Small intestine (tissue), 7 donors: ENCODE results near the gene MARCO. TPM values are rescaled to one million over a fixed set of nuclear protein-coding genes. Genes with fewer than 3 reads are reported as not detected.

Source experiments
- DNase-seq, 2 donors: peaks; one replicate each; pipeline versions ENCODE4 v3.0.0 to v3.0.0-alpha.2; 2013
- FAIRE-seq: peaks from 2 replicates; lab custom pipeline; 2012; peaks lifted over from hg19 to GRCh38; lab: Jason Lieb, UNC
- H3K27ac ChIP-seq, 3 donors: one replicate each; pipeline ENCODE4 v1.5.1; 2013; ENCODE audit warnings: low read length in 2 of 3, mild to moderate bottlenecking in 2 of 3, control low read depth in 1 of 3, inconsistent platforms in 1 of 3, low read depth in 1 of 3, moderate library complexity in 1 of 3
- H3K27me3 ChIP-seq, 3 donors: one replicate each; pipeline ENCODE4 v1.6.1; 2013; ENCODE audit warnings: low read length in 3 of 3, inconsistent platforms in 1 of 3; ENCODE audit not compliant: control insufficient read depth in 3 of 3, insufficient read depth in 3 of 3
- H3K36me3 ChIP-seq, 3 donors: one replicate each; pipeline ENCODE4 v1.6.1; 2013; ENCODE audit warnings: low read length in 3 of 3, inconsistent platforms in 1 of 3, low read depth in 1 of 3, mild to moderate bottlenecking in 1 of 3, moderate library complexity in 1 of 3; ENCODE audit not compliant: control insufficient read depth in 3 of 3, insufficient read depth in 2 of 3
- H3K4me1 ChIP-seq, 3 donors: one replicate each; pipeline ENCODE4 v1.6.1; 2013; ENCODE audit warnings: low read length in 2 of 3, inconsistent platforms in 1 of 3, low read depth in 1 of 3, mild to moderate bottlenecking in 1 of 3, moderate library complexity in 1 of 3; ENCODE audit not compliant: control insufficient read depth in 3 of 3, insufficient read depth in 2 of 3
- H3K4me3 ChIP-seq, 3 donors: one replicate each; pipeline ENCODE4 v1.5.1; 2013; ENCODE audit warnings: low read length in 3 of 3, control low read depth in 1 of 3, inconsistent platforms in 1 of 3, low read depth in 1 of 3, mild to moderate bottlenecking in 1 of 3, moderate library complexity in 1 of 3
- H3K9me3 ChIP-seq, 2 donors: one replicate each; pipeline ENCODE4 v1.6.1; 2013; ENCODE audit warnings: low read depth in 1 of 2, low read length in 1 of 2; ENCODE audit not compliant: control insufficient read depth in 2 of 2, insufficient read depth in 1 of 2
- WGBS, 3 donors: extraction: QIAGEN DNeasy Blood & Tissue Kit; methylation state at CpG; one replicate each; pipeline ENCODE4 v1.1.7; 2013; 5-methylcytosine and 5-hydroxymethylcytosine counted together
- polyA plus RNA-seq, 4 donors: library from polyadenylated mRNA; stranded (reverse) in 3 of 4; unstranded in 1 of 4; fragments of 200-250 nt in 3 of 4; fragments of 120-200 nt in 1 of 4; gene quantifications; one replicate each; pipeline versions ENCODE4 v1.2.1 to v1.2.3, GENCODE V29; 2013
- donor health status: healthy with polysubstance abuse.
- donor health status: control.
- donor health status: control.
- donor health status: Bipolar disorder and iron deficiency.
- donor health status: healthy.

MARCO gene
- polyA plus RNA-seq, 4 donors: 0.03 to 13.4 (median 2.2) TPM

GRCh38 chr2:118921646-118922045, 20.3 kb upstream of the MARCO start:
- Histone ChIP-seq H3K36me3 (no peaks in the 10 kb centered on the region), H3K27me3 (no peaks in the 10 kb centered on the region), H3K9me3 (no peaks in the 10 kb centered on the region), H3K4me3 (no peak overlapping the region), H3K27ac (no peak overlapping the region), H3K4me1 (no peaks in the 10 kb centered on the region)
- WGBS, 3 donors: 67 to 84% (median 74%) methylated on average over 7 of the region's 7 CpGs
- FAIRE-seq (no peak), DNase-seq (no peak)

GRCh38 chr2:118922254-118922653, 19.7 kb upstream of the MARCO start:
- Histone ChIP-seq H3K27ac (no peak overlapping the region), H3K4me3 (no peak overlapping the region), H3K9me3 (no peaks in the 10 kb centered on the region), H3K4me1 (no peaks in the 10 kb centered on the region), H3K36me3 (no peaks in the 10 kb centered on the region), H3K27me3 (no peaks in the 10 kb centered on the region)
- 77 to 86% (median 79%) methylated on average over 2 of the region's 2 CpGs for WGBS, 3 donors
- DNase-seq (no peak), FAIRE-seq (no peak)

DNA sequence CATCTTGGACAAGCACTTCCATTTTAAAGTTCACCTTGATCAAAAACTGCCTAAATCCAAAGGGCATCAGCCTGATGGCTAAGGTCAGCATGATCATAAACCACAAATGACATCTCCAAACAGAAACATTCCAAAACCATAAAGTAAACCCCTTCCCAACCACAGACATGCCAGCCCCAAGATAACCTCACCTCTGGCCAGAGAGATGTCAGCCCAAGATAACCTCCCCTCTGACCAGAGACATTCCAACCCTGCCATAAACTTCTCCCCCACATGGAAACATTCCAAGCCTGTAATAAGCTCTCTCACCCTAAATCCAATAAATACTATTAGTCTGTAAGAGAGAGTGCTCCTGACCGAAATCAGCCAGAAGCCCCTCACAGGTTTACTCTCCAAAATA, 18.6 kb upstream of the MARCO start:
- FAIRE-seq: no peak

DNA sequence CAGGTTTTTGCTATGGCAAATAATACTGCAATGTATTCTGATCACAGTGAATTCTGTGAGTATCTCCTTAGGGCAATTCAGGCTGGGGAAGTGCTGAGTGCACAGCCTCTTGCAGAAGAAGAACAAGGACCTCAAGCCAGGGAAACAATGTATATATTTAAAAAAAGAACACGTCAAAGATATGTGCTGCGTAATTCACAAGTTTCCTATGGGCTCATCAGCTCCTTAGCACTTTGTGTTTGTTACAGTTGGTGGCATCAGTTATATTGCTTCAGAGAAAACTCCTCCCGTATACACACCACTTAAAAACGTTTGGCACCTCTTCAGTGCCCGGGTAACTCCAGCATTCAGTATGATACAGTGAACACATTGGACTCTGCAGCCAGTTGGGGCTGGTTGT, 16.5 kb upstream of the MARCO start:
- H3K4me3 ChIP-seq: no peak overlapping the region
- H3K27ac ChIP-seq: no peak overlapping the region
- H3K36me3 ChIP-seq: no peaks in the 10 kb centered on the region
- H3K27me3 ChIP-seq: no peaks in the 10 kb centered on the region
- no peaks in the 10 kb centered on the region for H3K4me1 ChIP-seq
- no peaks in the 10 kb centered on the region for H3K9me3 ChIP-seq
- FAIRE-seq (no peak), DNase-seq (no peak)
- 59 to 70% (median 65%) methylated on average over 5 of the region's 5 CpGs for WGBS, 3 donors

More for the DNA sequence above, 18.6 kb upstream of the MARCO start:
- Histone ChIP-seq H3K27ac (no peak overlapping the region), H3K36me3 (no peaks in the 10 kb centered on the region), H3K27me3 (no peaks in the 10 kb centered on the region), H3K4me1 (no peaks in the 10 kb centered on the region), H3K9me3 (no peaks in the 10 kb centered on the region), H3K4me3 (no peak overlapping the region)
- DNase-seq: no peak
- 56 to 71% (median 68%) methylated on average over 1 of the region's 1 CpG for whole genome bisulfite sequencing, 3 donors

GRCh38 chr2:118925981-118926380, 16.0 kb upstream of the MARCO start:
- H3K36me3 ChIP-seq: no peaks in the 10 kb centered on the region
- no peak overlapping the region for H3K4me3 ChIP-seq
- no peaks in the 10 kb centered on the region for H3K27me3 ChIP-seq
- DNase-seq (no peak), FAIRE-seq (no peak)
- H3K4me1 ChIP-seq: no peaks in the 10 kb centered on the region
- no peaks in the 10 kb centered on the region for H3K9me3 ChIP-seq
- no peak overlapping the region for H3K27ac ChIP-seq
- 40 to 75% (median 74%) methylated on average over 1 of the region's 1 CpG for WGBS, 3 donors

GRCh38 chr2:118929059-118929458, 12.9 kb upstream of the MARCO start:
- FAIRE-seq (no peak), DNase-seq (no peak)
- peaks cover 0 to 6% of the 10 kb centered on the region in 2 donors for H3K9me3 ChIP-seq
- no peak overlapping the region for H3K27ac ChIP-seq
- no peaks in the 10 kb centered on the region for H3K27me3 ChIP-seq
- no peaks in the 10 kb centered on the region for H3K36me3 ChIP-seq
- WGBS, 3 donors: 72 to 78% (median 76%) methylated on average over 1 of the region's 1 CpG
- H3K4me3 ChIP-seq: no peak overlapping the region
- H3K4me1 ChIP-seq: no peaks in the 10 kb centered on the region

DNA sequence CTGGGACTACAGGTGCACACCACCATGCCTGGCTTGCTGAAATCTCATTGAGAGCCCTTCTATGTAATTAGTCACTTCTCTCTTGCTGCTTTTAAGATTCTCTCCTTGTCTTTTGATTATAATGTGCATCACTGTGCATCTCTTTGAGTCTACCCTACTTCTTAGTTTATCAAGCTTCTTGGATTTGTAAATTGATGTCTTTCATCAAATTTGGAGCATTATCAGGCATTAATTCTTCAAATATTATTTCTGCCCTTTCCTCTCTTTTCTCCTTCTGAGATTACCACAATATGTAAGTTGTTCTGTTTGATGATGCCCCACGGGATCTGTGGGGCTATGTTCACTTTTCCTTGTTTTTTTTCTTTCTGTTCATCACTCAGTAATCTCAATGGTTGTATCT, 9.0 kb upstream of the MARCO start:
- Histone ChIP-seq H3K36me3 (no peaks in the 10 kb centered on the region), H3K4me1 (no peaks in the 10 kb centered on the region), H3K27ac (no peak overlapping the region), H3K9me3 (peaks cover 0 to 6% of the 10 kb centered on the region in 2 donors), H3K4me3 (no peak overlapping the region), H3K27me3 (no peaks in the 10 kb centered on the region)
- FAIRE-seq: no peak
- DNase-seq: no peak
- WGBS, 3 donors: 24 to 45% (median 36%) methylated on average over 1 of the region's 1 CpG

DNA sequence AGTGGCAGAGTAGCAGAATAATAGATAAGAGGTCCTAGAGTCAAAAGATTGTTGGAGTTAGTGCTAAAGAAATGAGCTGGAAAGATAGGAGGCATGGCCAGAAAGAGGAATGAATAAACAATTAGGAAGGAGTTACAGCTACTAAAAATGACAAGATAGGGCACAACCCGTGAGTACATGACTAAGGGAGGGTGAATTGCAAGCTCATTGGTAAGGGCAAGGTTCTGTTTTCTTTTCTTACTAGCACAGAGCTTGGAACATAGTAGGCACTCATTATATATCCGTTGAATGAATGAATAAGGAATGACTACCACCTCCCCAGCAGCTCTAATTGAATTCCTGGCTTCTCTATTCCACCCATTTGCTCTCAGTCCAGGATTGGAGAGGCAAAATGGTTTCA, 5.7 kb upstream of the MARCO start:
- 33 to 64% (median 48%) methylated on average over 2 of the region's 2 CpGs for WGBS, 3 donors
- no peak for FAIRE-seq

GRCh38 chr2:118936936-118937335, 5.1 kb upstream of the MARCO start:
- no peak for FAIRE-seq
- DNase-seq: no peak
- H3K27me3 ChIP-seq: no peaks in the 10 kb centered on the region
- no peaks in the 10 kb centered on the region for H3K4me1 ChIP-seq
- no peak overlapping the region for H3K27ac ChIP-seq
- H3K9me3 ChIP-seq: peaks cover 0 to 3% of the 10 kb centered on the region in 2 donors
- 78 to 91% (median 86%) methylated on average over 6 of the region's 6 CpGs for WGBS, 3 donors
- H3K36me3 ChIP-seq: no peaks in the 10 kb centered on the region
- no peak overlapping the region for H3K4me3 ChIP-seq

More for the DNA sequence above, 5.7 kb upstream of the MARCO start:
- Histone ChIP-seq H3K9me3 (peaks cover 0 to 6% of the 10 kb centered on the region in 2 donors), H3K4me1 (no peaks in the 10 kb centered on the region), H3K4me3 (no peak overlapping the region), H3K27ac (no peak overlapping the region), H3K27me3 (no peaks in the 10 kb centered on the region), H3K36me3 (no peaks in the 10 kb centered on the region)
- no peak for DNase-seq
